ENCODE results near the gene KRT33B.
A peak's percentile ranks its signal among the peaks of the same experiment; 100 is the strongest.

The KRT33B gene

DNA sequence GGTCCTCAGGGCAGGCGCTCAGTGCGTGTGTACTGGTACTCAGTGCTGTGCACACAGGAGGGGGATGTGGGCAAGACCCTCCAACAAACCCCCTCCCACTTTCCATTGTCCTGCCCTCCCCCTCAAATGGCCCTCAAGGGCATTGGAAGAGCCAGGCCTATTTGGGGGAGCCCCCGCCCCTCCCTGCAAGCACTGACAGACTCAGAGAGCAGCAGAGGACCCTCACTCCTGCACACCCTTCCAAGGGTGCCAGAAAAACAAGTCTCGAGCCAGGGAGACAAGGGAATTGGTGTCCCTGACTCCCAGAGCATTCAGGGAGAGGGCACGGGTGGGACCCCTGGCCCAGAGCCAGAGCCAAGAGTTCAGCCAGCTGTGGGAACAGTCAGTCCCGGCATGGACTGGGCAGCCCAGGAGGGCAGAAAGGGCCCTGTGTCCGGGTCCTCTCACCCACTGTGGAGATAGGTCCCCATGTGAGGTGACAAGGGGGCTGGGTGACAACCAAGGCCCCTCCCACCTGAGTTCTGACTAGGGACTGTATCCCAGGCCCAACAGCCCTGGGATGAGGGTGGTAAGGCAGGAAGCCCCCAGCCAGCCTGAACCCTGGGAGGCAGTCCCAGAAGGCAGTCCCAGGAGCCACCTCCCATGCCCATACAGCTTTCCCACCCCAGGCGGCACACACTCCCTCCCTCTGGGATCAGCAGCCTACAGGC is 42.0 kb downstream of the KRT33B start:
- intact Hi-C loops (cut with DNase I): no loop called here
- no peak for DNase-seq

- peak in 1 of 10 donors; percentile 71 for DNase-seq
- intact Hi-C loops (cut with DNase I): no loop called here
These were observed 43.2 kb downstream of the KRT33B start for GRCh38 chr17:41326173-41327145.

DNA sequence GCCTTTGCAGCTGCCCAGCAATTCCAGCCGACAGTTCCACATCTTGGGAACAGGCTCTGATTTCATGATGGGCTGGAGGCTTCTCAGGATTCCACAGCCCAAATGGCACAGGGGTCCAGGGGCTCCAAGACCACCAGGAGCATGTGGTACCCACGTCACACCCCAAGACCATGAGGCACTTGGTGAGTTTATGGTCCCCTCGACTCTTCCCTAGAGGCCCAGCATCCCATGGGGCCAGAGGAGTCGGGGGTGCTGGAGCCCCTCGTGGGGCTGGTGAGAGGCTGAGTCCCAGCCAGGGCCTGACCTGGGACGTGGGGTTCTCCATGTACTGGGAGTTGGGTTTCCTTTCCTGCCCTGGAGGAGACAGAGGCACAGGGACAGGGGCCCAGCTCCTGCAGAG is 44.0 kb downstream of the KRT33B start:
- intact Hi-C loops (cut with DNase I): no loop called here

GRCh38 chr17:41325126-41325525 is 44.5 kb downstream of the KRT33B start:
- intact Hi-C loops (cut with DNase I): no loop called here
- peak in 1 of 10 donors; percentile 73 for DNase-seq

More for the DNA sequence above, 44.0 kb downstream of the KRT33B start:
- DNase-seq: no peak

- DNase-seq: no peak
- intact Hi-C loops (cut with DNase I): no loop called here
These were observed 45.2 kb downstream of the KRT33B start for GRCh38 chr17:41324180-41325075.

DNA sequence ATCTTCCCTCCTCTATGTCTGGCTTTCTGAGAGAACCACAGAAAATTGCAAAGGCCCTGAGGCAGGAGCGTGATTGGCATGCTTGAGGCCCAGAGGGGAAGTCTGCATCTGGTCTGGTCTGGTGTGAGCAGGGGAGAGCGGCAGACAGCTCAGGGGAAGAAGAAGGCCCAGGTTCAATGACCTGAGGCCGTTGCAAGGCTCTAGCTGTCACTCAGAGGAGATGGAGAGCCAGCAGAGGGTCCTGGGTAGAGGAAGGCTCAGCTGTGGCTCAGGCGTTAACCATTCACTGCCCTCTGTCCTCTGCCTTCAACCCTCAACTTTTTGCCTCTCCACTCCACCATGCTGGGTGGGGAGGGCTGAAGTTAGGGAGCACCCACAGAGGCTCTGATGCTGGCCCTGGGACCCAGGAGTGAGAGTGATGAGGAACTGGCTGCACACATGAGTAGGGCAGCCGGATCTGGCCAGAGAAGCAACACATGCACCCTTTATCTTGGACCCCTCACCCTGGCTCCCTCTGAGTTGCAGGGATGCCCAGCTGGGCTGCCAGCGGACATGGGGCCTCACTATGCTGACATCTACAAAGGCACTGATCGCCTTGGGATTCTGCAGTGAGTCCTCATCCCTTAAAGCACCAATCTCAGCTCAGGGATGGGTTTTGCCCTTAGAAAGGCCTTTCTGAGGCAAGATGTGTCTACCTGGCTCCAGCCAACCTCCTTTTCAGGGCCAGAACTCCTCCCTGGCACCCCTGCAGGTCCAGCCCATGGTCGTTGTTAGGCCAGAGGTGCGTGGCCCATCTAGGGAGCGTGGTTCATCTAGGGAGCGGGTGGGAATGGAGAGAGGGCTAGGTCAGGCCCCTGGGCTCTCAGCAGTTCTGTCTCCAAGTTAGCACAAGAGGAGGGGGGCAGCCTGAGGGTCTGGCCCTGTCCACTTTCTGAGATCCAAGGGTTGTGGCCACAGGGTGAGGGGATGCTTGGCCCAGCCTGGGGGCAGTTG is 46.4 kb downstream of the KRT33B start:
- DNase-seq: peak in 1 of 10 donors; percentile 60
- intact Hi-C loops (cut with DNase I): loop anchor here (2.0 kb wide), 1 partner anchor 414 kb away; no protein-coding TSS in a partner anchor

- DNase-seq: no peak
- intact Hi-C loops (cut with DNase I): loop anchor here (2.0 kb wide), 1 partner anchor 413 kb away; no protein-coding TSS in a partner anchor
These were observed 47.3 kb downstream of the KRT33B start for GRCh38 chr17:41322094-41322902.

DNA sequence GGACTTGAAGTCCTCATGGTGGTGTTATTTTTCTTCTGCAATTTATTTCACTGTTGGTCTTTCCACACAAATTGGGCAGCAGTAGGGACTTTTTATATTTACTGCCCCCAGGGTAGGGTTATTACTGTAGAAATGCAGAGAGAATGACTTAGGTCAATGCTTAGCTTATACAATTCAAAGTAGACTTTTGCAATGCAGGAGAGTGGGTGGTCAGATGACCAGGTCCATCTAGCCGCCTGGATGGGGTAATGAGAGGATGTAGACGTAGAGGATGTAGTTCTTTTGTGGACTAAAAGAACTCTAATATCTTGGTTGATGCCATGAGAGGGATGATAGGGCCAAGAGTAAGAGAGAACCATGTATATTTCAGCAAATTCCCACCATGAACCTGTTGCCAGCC is 51.4 kb downstream of the KRT33B start:
- intact Hi-C loops (cut with DNase I): no loop called here
- DNase-seq: no peak

DNA sequence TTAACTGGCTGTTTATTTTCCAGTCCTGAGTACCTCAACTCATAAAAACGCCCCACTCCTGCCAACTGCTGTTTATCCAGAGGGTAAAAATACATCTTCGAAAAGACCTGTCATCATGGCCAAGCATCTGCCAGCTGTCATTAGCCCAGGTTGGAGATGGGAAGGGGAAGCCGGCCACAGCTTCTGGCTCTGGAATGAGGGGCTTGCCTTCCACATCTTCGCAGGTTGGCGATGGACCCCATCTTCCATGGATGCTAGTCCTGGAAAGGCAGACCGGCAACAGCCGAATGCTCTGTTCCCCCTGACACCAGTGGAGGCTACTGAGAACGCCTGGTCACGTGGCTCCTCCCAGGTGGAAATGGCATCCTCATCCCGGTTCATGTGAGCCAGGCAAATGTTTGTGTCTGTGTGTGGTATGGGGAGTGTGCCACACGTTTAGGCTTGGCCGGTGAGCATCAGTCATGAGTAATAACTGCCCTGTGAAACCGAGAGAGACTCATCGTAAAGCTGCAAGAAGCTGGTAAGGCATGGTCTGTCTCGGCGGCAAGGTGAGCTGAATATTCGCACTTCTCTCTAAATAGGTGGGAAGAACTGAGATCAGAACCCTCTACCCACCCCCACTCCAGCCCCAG is 53.7 kb downstream of the KRT33B start:
- intact Hi-C loops (cut with DNase I): no loop called here
- DNase-seq: no peak

DNA sequence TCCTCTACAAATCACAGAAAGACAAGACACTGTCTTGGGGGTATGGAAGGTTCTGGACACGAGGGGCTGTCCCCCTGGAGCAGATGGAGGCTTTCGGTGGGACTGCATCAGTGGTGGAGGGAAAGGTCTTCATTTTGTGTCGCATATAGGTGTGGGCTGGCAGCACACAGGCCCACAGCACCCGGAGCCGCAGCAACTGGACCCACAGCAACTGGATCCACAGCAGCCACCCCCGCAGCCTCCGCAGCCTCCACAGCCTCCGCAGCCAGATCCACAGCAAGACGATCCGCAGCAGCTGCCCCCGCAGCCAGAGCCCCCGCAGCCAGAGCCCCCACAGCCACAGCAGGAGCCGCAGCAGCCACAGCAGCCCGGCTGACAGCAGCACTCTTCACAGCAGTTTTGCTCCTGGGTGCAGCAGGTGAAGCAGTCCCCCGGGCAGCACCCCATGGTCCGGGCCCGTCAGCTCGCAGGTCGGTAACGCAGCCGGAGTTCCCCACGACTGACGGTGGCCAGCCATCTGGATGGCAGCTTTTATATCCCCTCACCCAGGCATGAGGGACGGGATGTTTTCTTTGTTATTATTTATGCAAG is 54.3 kb downstream of the KRT33B start, which contains the start of gene KRTAP17-1:
Gene KRTAP17-1, minus strand, starts transcription at position 507 of the 591 bp plus-strand sequence. Its CDS starts 60 bp downstream, at position 447.
- intact Hi-C loops (cut with DNase I): no loop called here
- DNase-seq: peak in 1 of 10 donors; percentile 67
